Measurements from ENCODE around the gene MCRS1.

Gene MCRS1

DNA sequence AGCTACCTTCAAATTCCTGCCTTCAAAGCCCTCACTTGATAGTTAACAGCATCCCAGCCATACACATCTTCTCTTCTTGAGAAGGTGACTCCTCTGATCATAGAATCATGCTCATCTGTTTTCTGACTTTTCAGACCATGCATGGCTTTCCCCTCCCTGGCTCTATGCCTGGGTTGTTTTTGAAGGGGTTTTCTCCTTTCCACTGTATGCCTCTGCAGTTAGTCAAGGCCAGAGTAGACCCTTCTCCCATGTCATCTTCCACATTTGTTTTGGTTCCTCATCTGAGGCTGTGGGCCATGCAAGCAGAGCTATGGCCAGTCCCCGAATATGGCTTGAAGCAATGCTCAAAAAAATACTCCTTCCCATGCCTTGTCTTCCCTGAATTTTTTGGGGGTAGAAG, 14.3 kb upstream of the MCRS1 start:
- no peak for DNase-seq

DNA sequence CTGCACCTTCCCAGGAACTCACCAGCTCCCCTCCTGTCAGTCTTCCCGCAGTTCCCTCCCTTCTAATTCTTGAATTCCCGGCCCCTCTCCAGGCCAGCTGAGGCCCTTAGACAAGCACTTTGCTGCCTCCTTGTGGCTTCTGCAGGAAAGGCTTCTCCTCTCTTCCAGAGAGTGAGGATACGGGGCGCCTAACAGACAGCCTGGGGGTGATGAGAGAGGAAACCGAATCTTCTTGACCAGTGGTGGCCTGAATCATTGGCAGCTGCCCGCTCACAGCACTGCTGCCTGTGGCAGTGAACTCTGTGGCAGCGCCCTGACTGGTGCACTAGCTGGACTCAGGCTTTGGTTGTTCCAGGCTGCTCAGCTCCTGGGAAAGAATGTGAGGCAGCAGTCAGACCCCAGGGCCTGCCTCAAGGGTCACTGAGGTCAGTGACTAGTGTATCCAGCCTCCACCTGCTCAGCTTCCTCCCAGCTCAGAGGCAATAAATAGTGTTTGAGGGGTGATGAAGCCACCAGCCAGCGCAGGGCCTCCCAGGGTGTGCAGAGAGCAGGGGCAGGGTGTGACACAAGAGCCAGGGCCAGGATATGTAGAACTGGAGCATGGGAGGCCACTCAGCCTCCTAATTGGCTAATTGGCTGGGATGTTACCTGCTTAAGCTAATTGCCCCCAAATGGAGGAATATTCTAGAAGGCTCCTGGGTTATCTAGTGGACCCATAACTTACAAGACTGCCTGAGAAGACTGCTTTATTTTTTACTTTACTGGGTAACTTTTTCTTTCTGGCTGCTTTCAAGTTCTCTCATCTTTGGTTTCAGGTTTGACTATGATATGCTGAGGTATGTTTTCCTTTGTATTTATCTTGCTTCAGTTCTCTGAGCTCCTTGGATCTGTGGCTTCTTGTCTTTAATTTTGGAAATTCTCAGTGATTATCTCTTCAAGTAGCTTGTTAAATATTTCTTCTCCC, 12.9 kb upstream of the MCRS1 start:
- DNase-seq = peak; percentile 80 to 81

DNA sequence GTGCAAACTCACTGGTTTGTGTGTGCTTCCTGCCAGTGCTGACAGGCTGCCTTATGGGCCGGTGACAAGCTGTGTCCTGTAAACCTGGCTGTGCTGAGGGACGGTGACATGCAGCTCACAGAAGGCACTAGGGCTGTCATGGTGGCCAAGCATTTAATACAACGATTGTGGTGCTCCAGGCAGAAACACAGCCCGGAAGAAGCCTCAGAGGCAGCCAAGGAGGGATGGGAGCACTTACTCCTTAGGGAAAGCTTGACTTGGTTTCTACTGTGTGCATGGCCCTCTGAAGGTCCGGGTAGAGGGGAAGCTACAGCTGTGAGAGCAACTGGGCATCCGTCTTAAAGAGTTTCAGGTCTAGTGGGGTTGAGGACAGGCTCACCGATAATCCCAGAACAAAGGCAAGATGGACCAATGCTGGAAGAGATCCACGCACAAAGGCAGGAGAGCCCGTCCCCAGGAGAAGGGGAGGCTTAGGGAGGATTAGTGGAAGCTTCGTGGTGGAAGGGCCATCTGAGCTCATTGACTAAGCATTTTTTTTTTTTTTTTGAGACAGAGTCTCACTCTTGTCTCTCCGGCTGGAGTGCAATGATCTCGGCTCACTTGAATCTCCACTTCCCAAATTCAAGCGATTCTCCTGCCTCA, 10.7 kb upstream of the MCRS1 start:
- DNase-seq = no peak

DNA sequence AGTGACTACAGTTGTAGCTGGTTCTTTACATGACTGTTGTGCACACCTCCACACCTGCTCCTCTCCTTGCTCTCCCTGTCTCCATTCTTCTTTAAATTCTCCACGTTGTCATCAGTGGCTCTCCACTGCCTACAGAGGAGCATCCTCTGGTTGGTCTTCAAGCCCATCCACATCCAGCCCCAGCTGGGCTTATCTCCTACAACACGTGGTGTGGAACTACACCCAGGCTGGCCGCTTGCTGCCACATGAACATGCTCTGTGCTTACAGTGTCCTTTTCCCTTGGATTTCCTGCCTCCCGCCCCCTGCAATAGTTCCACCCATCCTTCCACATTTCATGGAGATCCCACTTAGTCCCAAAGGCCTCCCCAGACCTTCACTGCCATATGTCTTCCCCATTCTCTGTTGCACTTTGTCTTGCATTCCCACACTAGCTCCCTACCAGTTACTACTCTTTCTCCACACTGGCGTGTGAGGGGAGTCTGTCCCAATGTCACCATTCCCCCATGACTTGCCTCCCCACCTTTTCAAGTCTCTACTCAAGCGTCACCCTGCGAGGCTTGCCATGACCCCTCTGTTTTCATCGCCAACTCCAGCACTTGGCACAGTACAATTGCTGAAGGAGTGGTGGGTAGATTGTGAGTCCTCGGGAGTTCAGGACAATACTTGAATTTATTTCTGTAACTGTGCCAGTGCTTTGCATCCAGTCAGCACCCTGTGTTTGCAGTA, 9.8 kb upstream of the MCRS1 start:
- no peak for DNase-seq

DNA sequence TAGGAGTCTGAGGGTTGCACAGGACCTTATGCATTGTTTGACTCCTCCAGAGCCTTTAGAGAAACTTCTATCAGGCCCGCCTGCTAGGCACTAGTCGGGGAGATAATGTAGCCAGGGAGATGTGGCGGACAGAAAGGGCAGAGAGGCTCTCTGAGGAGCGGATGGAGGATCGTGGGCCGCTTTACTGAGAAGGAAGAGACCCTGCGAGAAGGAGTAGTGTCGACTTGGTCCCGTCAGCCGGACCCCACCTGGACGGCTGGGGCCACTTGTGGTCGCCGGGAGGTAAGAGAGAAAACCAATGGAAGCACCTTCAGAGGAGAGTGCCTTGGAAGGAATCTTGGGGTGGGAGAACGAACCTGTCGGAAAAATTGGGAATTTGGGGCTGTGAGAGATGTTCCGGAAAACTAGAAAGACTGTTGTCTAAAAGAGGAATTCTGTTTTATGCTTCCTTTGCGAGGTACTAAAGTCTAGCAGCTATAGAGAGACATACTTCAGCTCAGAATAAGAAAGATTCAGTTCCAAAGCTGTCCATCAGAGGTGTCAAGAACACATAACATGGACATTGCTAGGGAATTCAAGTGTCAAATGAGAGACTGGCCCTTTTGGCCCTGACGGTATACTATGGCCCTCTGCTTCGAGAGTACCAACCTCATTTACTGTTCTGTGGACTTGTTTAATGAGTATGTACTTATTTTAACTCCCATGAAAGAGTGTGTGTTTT, 660 bp upstream of the MCRS1 start:
- no peak for DNase-seq

DNA sequence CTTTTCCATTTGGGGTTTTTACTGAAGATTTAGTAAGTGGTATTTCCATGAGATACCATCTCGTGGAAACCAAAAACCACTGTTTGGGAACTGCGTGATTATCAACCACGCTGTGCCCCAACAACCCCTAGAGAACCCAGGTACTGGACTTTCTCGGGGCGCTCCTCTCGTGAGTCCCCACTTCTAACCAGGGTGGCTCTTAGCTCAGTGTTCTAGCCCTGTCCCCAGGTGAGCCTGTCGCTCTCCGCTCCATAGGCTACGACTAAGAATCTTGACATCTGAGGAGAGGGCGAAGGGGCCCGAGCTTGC, 686 bp downstream of the MCRS1 start:
- DNase-seq = no peak

DNA sequence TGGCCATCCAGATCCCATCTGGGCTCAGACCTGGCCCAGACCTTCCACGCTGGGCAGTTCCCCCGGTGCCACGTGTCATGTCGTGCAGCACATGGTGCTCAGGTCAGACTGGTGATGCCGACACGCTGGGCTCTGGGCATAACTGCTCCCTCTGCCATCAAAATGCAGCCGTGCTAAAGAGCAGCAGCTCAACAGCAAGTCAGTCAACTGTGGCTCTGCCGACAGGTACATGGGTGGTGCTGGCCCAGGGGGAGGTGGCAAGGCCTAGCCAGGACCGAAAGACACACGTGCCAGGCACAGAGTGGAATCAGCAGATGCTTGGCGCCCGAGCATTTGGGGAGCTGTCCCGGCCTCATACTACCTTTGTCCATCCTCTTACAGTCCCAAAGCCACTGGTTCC, 1.6 kb downstream of the MCRS1 start:
- DNase-seq = no peak

DNA sequence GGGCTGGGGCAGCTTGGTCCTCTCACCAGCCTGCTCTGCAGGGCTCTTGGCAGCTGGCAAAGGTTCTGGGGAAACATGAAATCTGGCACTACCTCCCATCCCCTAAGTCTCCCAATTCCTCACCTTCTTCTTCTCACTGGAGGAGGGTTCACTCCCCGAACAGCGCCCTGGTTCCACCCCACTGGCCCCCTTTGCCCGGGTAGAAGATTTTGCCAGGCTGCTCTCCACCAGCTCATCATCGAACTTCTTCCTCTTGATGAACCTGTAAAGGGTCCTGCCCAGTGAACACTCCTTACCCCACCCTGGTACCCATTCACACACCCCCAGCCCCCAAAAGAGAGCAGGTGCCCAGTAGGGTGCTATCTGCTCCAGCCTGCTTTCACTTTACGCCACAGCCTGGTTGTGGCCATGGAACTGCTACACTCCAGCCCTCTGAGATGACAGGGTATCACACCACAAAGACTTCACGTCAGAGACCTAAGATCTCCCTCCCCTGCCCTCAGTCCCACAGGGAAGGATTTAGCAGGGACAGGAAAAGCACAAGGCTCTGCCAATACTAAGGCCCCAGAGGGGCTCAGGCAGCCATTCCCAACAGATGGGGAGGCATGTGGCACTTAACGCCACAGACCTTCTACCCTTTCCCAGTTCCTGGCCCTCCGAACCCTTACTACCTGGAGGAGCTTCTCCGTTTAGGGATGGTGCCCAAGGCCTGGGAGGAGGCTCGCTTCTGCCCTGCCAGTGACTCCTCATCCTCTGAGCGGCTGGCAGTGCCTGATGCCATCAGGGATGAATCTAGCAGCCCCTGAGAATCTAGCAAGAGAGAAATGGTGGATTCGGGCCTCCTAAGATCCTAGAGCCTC, 2.3 kb downstream of the MCRS1 start:
- DNase-seq = no peak

DNA sequence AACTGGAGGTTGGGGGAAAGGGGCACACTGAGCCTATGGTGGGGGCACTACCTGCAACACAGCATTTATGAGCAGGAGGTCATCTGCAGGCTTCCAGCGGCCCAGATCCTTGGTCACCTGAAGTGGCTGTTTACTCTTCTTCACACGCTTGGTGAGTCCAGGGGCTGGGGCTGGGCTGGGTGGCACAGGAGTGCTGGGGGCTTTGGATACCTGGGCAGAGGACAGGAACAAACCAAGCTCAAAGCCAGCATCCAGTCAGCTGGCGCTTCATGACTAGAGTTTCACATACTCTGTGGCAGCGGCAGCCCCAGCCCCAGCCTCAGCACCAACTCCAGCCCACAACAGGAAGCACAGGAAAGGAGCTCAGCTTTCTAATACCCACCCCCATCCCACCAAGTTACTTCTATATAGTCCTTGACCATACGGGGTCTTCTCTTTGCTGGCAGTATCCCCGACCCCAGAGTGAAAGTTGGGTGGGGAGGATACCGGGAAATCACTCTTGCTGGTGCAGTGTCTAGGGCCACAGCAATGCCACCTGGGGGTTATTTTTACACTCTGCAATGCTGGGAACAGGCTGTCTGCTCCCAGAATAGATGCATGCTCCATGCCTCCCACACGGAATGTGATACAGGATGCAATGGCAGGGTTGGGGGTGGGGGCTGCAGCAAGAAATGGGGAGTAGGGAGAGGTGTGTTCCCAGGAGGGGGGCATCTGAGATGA, 3.1 kb downstream of the MCRS1 start:
- DNase-seq = no peak

DNA sequence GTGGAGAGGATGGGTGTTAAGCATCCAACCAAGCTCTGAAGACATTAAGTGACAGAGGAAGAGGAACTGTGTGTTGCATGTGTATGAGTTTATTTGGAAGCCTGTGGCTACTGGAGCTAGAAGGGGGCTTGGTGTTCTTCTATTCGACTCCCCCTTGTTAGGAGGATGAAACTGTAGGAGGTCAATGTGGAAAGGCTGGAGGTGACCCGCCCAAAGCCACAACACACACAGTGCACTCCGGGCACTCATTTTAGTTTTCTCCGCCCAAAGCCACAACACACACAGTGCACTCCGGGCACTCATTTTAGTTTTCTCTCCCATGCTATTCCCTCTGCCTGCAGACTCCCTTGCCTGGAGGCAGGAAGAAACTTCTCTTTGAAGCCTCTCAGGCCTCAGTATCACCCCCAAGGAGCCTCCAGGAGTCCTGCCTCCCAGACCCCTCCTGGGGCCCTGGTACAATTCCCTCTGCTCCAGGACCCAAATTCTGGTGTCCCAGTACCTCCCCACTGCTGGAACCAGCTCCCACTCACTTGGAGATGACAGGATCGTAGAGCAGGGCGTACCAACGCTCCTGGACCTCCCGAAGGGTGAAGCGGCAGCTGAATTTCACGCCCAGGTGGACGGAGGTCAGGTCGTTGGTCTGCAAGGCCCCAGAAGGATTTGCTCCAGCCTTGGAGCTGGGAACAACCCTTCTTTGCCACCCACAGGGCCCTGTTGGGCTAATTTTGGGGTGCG, 3.8 kb downstream of the MCRS1 start:
- no peak for DNase-seq

DNA sequence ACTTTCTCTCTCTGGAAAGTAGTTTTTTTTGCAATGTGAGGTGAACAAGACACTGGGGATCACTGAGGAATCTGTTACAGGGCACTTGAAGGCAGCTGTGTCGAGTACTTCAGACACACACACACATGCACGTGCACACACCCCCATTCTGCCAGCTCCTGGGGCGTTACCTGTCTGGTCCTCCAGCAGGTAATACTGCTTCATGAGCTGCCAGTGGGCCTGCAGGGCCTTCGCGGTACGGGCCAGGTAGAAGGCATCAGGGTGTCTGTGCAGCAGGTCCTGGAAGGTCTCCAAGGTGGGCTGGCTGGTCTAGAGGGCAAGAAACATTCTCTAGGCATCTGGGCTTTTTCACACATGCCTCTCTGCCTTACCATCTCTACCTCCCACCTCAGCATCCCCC, 5.1 kb downstream of the MCRS1 start:
- DNase-seq = no peak

DNA sequence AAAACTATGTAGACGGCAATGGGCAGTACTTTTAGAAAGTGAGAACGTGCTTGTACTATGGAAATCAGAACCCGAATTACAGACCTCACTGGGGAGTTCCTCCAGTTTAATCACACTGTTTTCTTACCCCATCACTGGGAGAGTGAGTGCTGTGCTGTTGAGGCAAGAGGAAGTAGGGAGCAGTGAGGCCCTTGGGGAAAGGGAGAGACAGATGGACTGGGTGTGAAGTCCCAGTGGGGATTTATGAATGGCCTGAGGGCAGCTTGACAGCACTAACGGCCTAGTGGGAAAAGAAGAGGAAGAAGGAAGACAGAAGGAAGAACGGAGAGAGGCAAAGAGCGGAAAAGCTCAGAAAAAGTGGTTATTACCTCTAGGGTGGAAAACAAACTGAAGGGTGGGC, 5.7 kb downstream of the MCRS1 start:
- no peak for DNase-seq

DNA sequence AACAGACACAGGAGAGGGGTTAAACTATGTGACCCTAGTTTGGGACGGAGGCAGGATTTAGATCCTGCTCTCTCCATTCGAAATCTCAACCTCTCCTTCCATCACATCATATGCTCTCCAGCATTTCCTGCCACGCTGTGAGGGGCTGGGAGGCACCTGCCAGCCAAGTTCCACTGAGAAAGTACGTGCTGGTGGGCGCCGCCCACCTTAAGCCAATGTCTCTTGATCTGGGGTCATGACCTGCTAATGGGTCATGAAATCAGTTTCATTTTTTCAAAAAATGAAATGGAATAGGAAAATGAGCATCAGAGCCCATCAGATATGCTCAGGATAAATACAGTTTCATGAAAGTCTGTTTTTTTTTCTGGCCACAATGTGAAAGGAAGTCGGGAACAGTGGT, 7.2 kb downstream of the MCRS1 start:
- no peak for DNase-seq

DNA sequence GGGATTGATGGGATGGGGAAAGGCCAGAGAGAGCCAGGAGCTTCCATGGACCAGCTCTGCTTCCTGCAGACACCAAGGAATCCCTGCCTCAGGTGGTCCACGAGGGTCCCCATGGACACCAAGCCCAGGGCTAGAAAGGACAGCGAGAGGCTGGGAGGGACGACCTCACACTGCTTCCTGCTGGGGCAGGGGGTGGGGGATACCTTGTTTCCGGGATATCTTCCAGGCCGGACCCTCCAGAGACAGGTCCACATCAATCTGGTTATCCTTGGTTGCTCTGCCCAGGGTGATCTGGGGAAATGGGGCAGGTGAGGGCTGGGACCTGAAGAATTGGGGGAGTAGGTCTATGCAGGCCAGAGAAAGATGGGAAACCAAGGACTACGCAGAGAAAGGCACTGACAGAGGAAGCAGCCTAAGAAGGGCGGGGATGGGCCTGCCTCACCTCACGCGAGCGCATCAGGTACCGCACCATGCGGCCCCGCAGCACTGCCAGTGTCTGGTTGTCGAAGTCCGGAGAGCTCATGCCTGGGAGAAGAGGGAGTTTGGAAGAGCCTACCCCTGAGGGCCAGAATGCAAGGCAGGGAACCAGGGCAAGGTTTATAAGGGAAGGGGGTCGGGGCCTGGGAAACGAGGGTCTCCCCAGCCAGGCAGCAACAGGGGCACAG, 8.8 kb downstream of the MCRS1 start:
- no peak for DNase-seq

DNA sequence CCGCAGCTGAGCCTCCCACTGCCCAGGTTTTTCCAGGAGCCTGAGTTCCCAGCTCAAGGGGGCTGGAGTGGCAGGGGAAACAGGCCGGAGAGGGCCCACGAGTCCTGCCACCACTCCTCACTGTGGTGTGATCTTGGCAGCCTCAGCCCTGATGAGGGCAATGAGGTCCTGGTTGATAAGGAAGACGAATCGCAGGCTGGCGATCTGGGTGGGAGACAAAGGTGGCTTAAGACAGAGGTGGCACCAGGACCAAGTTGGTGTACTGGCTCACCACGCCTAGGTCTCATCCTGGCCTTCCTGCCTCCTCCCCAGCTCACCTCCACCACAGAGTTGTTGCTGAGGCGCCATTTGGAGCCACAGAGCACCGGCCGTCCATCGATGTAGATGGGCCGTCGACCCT, 9.4 kb downstream of the MCRS1 start:
- DNase-seq = no peak

DNA sequence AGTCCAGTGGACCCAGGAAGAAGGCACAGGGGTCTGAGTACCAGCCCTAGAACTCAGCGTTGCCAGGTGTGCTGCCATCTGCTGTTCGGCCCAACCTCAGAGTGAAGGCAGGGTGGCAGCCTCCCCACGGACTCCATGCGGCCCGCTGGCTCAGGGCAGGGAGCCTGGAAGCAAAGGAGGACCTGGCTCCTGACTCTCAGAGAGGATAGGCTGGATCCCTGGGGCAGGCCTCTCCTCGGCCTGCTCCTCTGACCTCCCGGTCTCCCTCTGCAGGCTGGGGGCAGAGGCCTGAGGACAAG, 10.1 kb downstream of the MCRS1 start:
- no peak for DNase-seq

DNA sequence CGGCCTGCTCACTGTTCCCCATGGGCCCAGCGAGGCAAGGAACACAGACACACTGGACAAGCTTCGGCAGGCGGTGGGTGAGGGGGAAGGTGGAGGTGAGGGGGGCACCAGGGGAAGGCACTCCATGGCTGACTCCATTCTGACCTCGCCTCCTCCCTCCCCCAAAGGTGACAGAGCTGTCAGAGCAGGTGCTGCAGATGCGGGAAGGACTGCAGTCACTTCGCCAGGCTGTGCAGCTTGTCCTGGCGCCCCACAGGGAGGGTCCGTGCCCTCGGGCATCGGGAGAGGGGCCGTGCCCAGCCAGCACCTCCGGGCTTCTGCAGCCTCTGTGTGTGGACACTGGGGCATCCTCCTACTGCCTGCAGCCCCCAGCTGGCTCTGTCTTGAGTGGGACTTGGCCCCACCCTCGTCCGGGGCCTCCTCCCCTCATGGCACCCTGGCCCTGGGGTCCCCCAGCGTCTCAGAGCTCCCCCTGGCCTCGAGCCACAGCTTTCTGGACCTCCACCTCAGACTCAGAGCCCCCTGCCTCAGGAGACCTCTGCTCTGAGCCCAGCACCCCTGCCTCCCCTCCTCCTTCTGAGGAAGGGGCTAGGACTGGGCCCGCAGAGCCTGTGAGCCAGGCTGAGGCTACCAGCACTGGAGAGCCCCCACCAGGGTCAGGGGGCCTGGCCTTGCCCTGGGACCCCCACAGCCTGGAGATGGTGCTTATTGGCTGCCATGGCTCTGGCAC, 10.6 kb downstream of the MCRS1 start:
- no peak for DNase-seq

DNA sequence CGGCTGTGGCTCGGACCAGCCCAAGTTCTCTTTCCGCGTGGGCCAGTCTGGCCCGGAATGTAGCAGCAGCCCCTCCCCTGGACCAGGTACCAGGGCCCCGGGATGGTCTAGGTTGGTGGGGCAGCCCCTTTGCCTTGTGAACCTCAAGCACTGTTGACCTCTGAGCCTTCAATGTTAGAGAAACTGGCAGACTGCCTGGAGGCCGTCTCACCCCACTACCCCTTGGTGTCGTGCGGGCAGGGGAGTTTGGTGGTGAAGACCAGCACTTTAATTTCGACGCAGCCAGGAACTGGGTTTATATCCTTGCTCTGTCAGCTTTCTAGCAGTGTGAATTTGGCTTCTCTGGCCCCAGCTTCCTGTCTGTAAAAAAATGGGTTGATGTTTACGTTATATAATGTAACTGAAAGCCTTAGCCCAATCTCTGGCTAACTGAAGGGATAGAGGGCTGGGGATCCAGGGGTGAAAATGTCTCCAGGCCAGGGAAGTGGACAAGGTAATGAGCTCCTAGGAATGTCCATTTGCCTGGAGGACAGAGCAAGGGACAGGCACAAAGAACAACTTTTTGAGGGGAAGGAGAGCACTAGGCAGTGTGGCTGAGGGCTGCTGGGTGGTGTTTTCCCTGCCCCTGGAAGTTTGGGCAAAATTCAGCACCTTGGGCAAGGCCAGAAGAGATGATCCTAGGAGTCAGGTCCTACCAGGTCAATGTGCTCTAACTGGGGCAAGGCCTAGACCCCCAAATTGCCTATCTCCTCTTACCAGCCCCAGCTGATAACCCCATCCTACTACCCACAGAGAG, 11.4 kb downstream of the MCRS1 start:
- DNase-seq = no peak
